ENCODE results near the gene GOLGA6A.

DNA sequence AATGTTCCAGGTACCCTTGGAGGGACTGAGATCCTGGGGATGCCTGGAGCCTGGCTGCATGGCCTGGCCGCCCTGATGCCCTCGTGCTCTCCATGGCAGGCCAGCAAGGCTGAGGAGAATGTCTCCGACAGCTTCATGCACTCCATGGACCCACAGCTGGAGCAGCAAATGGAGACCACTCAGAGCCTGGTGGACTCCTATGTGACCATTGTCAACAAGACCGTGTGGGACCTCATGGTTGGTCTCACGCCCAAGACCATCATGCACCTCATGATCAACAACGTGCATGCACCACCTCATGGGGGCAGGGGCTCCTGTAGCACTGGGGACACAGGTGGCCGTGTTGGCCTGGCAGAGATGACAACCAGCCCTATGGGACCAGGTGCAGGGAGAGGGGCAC, 19.7 kb downstream of the GOLGA6A start:
- TF ChIP-seq CTCF (IDR thresholded peaks at IDR 0.05) (no peak), EP300 (IDR thresholded peaks at IDR 0.05) (no peak), POLR2AphosphoS5 (IDR thresholded peaks at IDR 0.05) (no peak), POLR2A (IDR thresholded peaks at IDR 0.05) (no peak)

All from upper lobe of left lung (tissue), 4 donors.